Lower lobe of right lung (tissue), 2 donors: Measurements from ENCODE around the gene CHSY3. TPM values are rescaled to one million over a fixed set of nuclear protein-coding genes. Genes with fewer than 3 reads are reported as not detected.
A peak's percentile ranks its signal among the peaks of the same experiment; 100 is the strongest.

Experiments
- ATAC-seq, 2 donors: fragments of 200-7000 bp; cut with Tn5 transposase; one replicate each; pipeline ENCODE4 v1.9.1; 2020 to 2022; ENCODE audit warnings: mild to moderate bottlenecking in 2 of 2, moderate library complexity in 2 of 2
- DNase-seq: peaks from one replicate; pipeline ENCODE4 v3.0.0-alpha.2; 2020
- H3K27ac ChIP-seq: fragments of 200-600 bp; one replicate; pipeline ENCODE4 v1.8.0; 2022
- H3K27me3 ChIP-seq: fragments of 200-600 bp; one replicate; pipeline ENCODE4 v1.8.0; 2022; ENCODE audit warnings: low read depth
- H3K36me3 ChIP-seq: fragments of 200-600 bp; one replicate; pipeline ENCODE4 v1.8.0; 2022; ENCODE audit warnings: mild to moderate bottlenecking
- H3K4me1 ChIP-seq: fragments of 200-600 bp; one replicate; pipeline ENCODE4 v1.8.0; 2022
- H3K4me3 ChIP-seq: fragments of 200-600 bp; one replicate; pipeline ENCODE4 v1.8.0; 2022; ENCODE audit warnings: mild to moderate bottlenecking
- H3K9me3 ChIP-seq: fragments of 200-600 bp; one replicate; pipeline ENCODE4 v1.8.0; 2022
- CTCF ChIP-seq: fragments of 200-600 bp; IDR thresholded peaks from one replicate; pipeline ENCODE4 v1.8.0; 2022; ENCODE audit warnings: antibody characterized with exemption, mild to moderate bottlenecking
- intact Hi-C: fragments of 100-400 bp; cut with DNase I; formaldehyde crosslinking; loops from one replicate; pipeline ENCODE4 v1.11.0; 2022
- total RNA-seq: library from RNA; stranded (reverse); fragmentation: NEBNext Ultra II Directional; extraction: Animal tissue kit (Norgen Biotek cat#: 25700); gene quantifications from one replicate; pipeline ENCODE4 v1.2.1, GENCODE V29; 2021
- donor health status: DM: no; HTN: yes; CAD: no; lungs with severe emphysema.

Gene CHSY3
- total RNA-seq, 1 donor from 2014 or later, result 4.7 TPM

DNA sequence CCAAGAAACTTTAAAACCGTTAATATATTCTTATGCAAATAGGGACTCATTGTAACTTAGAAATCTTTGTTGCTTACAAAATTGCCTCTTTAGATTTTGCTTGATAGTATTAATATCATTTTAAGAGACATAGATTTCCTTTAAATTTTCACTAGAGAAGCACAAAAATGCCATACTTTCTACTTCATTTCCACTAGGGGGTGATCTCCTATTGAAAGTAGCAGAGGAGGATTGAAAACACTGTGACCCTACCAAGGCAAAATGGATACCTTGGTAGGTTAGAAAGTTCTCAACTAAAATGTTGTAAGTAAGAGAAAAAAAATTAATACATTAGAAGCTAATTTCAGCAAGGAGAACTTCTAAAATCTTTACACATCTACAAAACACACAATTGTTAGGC is 204.9 kb downstream of the CHSY3 start:
- intact Hi-C loops, result no loop called here

DNA sequence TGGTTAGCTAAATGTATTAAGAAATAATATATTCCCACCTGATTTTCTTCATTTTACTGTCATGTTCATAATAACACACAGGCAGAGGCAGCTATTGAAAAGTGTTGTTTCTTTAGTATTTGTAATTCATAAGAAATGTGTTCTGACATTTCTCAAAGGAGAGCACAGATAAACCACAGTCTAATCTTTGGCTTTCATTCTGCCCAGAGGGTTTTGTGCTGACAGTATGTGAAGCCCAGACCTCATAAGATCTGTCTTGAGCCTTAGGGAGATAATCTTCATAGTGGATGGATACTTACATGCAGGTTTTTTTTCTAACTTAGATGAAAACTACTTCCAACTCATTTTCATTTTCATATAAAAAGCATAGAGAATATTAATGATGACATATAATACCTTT is 206.1 kb downstream of the CHSY3 start:
- no peak overlapping the region for H3K27ac ChIP-seq
- no peak overlapping the region for H3K4me3 ChIP-seq
- no peak for DNase-seq
- H3K36me3 ChIP-seq, result no peaks in the 10 kb centered on the region
- TF ChIP-seq CTCF, result no peak
- ATAC-seq, result no peak
- no peaks in the 10 kb centered on the region for H3K9me3 ChIP-seq
- H3K27me3 ChIP-seq, result no peaks in the 10 kb centered on the region
- intact Hi-C loops, result no loop called here
- H3K4me1 ChIP-seq, result no peaks in the 10 kb centered on the region

More for the DNA sequence above, 204.9 kb downstream of the CHSY3 start:
- Histone ChIP-seq H3K9me3 (no peaks in the 10 kb centered on the region), H3K4me1 (no peaks in the 10 kb centered on the region), H3K36me3 (no peaks in the 10 kb centered on the region), H3K27ac (no peak overlapping the region), H3K27me3 (no peaks in the 10 kb centered on the region), H3K4me3 (no peak overlapping the region)
- ATAC-seq, result no peak
- no peak for DNase-seq
- TF ChIP-seq CTCF, result peak; percentile 55

DNA sequence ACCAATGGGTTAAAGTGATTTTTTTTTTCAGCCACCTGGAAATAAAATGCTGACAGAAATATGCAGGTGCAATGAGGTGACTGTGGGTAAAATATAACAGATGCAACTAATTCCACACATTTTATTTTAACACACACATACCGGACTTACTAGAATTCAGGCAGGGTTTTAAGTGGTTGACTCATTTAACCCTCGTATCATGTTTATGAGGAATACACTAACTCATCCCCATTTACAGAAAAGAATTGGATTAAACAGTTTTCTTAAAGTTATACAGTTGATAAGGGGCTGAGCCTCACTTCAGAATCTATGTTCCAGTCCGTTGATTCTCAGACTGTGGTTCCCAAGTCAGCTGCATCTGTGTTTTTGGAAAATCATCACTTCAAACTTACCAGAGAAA is 207.5 kb downstream of the CHSY3 start:
- ATAC-seq (no peak), DNase-seq (no peak)
- H3K4me3 ChIP-seq, result no peak overlapping the region
- no peak for TF ChIP-seq CTCF
- intact Hi-C loops, result no loop called here
- H3K27me3 ChIP-seq, result no peaks in the 10 kb centered on the region
- no peak overlapping the region for H3K27ac ChIP-seq
- no peaks in the 10 kb centered on the region for H3K4me1 ChIP-seq
- H3K36me3 ChIP-seq, result no peaks in the 10 kb centered on the region
- H3K9me3 ChIP-seq, result no peaks in the 10 kb centered on the region

- H3K4me3 ChIP-seq, result no peak overlapping the region
- no peaks in the 10 kb centered on the region for H3K27me3 ChIP-seq
- ATAC-seq, result no peak
- no peaks in the 10 kb centered on the region for H3K4me1 ChIP-seq
- H3K9me3 ChIP-seq, result no peaks in the 10 kb centered on the region
- DNase-seq, result no peak
- H3K27ac ChIP-seq, result no peak overlapping the region
- TF ChIP-seq CTCF, result no peak
- no peaks in the 10 kb centered on the region for H3K36me3 ChIP-seq
- intact Hi-C loops, result no loop called here
These were observed 208.0 kb downstream of the CHSY3 start for GRCh38 chr5:130112246-130112645.

DNA sequence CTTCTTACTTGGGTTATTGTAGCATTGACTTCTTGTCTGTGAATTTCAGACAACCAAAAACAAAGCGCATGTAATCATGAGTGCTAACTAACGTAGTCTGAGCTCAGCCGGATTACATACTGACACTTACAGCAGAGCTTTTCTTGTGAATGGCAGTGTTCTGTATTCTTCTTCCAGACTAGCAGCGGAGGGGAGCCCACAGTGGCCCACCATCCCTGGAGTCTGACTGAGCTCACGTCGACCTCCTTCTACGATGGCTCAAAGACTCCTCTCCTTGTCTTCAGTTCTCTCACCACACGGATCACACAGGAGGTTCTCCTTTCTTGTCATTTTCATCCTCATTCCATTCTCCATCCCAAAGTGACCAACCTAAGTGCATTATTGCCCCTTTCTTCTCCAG is 211.4 kb downstream of the CHSY3 start:
- H3K4me1 ChIP-seq, result no peaks in the 10 kb centered on the region
- DNase-seq, result no peak
- no peak overlapping the region for H3K4me3 ChIP-seq
- no peak overlapping the region for H3K27ac ChIP-seq
- intact Hi-C loops, result no loop called here
- H3K36me3 ChIP-seq, result no peaks in the 10 kb centered on the region
- H3K9me3 ChIP-seq, result no peaks in the 10 kb centered on the region
- TF ChIP-seq CTCF, result no peak
- H3K27me3 ChIP-seq, result no peaks in the 10 kb centered on the region
- ATAC-seq, result no peak

DNA sequence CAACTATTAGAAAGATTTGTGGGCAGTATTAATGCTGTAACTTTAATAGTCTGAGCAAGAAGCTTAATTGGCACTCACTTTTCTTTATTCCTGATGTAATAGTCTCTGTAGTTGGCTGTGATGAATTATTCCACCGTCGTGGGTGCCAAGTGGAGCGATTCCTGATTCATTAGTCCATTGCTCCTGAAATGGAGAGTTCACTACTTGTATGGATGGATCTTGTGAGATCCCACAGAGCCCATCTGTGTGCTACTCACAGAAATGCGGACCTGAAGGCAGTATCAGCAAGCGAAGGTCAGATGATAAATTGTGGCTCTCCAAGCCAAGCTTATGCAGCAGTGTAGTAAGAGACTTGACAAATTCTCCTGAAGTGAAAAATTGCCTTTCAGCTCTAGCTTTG is 212.2 kb downstream of the CHSY3 start:
- Histone ChIP-seq H3K9me3 (no peaks in the 10 kb centered on the region), H3K4me1 (no peaks in the 10 kb centered on the region), H3K4me3 (no peak overlapping the region), H3K27ac (no peak overlapping the region), H3K27me3 (no peaks in the 10 kb centered on the region), H3K36me3 (no peaks in the 10 kb centered on the region)
- no peak for ATAC-seq
- intact Hi-C loops, result no loop called here
- DNase-seq, result no peak
- TF ChIP-seq CTCF, result no peak
